ENCODE data around the gene NADK. TPM values are rescaled to one million over a fixed set of nuclear protein-coding genes. Genes with fewer than 3 reads are reported as not detected.
A peak's percentile ranks its signal among the peaks of the same experiment; 100 is the strongest.
"Not testable (repeated sequence)": the region's sequence is repeated elsewhere in the genome, so short reads cannot be mapped to it uniquely, and the experiment has no call there.

The NADK gene
- total and polyA plus RNA-seq, 2 donors = 28.0 to 57.9 TPM

- Histone ChIP-seq H3K4me1 (ENCODE audit: insufficient read depth) (no peaks in the 10 kb centered on the region), H3K36me3 (ENCODE audit: insufficient read depth) (peaks cover 6% of the 10 kb centered on the region), H3K27ac (ENCODE audit: low read depth) (no peak overlapping the region), H3K4me3 (ENCODE audit: low read depth, low read length) (no peak overlapping the region)
- no peak for DNase-seq (ENCODE audit: extremely low spot score)
- 95% methylated on average over 19 of the region's 19 CpGs for WGBS
Measured at GRCh38 chr1:1755426-1755825, 22.8 kb downstream of the NADK start.

- peaks cover 6% of the 10 kb centered on the region for H3K36me3 ChIP-seq (ENCODE audit: insufficient read depth)
- no peak for DNase-seq (ENCODE audit: extremely low spot score)
- H3K4me1 ChIP-seq (ENCODE audit: insufficient read depth) = no peaks in the 10 kb centered on the region
- no peak overlapping the region for H3K4me3 ChIP-seq (ENCODE audit: low read depth, low read length)
- H3K27ac ChIP-seq (ENCODE audit: low read depth) = no peak overlapping the region
- 92% methylated on average over 48 of the region's 49 CpGs for WGBS
Measured at GRCh38 chr1:1754051-1754815, 24.0 kb downstream of the NADK start.

GRCh38 chr1:1753607-1754005, 24.7 kb downstream of the NADK start:
- no peak overlapping the region for H3K4me3 ChIP-seq (ENCODE audit: low read depth, low read length)
- 91% methylated on average over 16 of the region's 16 CpGs for WGBS
- peaks cover 6% of the 10 kb centered on the region for H3K36me3 ChIP-seq (ENCODE audit: insufficient read depth)
- no peak for DNase-seq (ENCODE audit: extremely low spot score)
- H3K4me1 ChIP-seq (ENCODE audit: insufficient read depth) = no peaks in the 10 kb centered on the region
- no peak overlapping the region for H3K27ac ChIP-seq (ENCODE audit: low read depth)

- Histone ChIP-seq H3K4me1 (ENCODE audit: insufficient read depth) (no peaks in the 10 kb centered on the region), H3K27ac (ENCODE audit: low read depth) (no peak overlapping the region), H3K36me3 (ENCODE audit: insufficient read depth) (peaks cover 6% of the 10 kb centered on the region), H3K4me3 (ENCODE audit: low read depth, low read length) (no peak overlapping the region)
- WGBS = 81% methylated on average over 37 of the region's 37 CpGs
- no peak for DNase-seq (ENCODE audit: extremely low spot score)
Measured at GRCh38 chr1:1752636-1753606, 25.3 kb downstream of the NADK start.

GRCh38 chr1:1752190-1752589, 26.1 kb downstream of the NADK start:
- Histone ChIP-seq H3K36me3 (ENCODE audit: insufficient read depth) (peaks cover 6% of the 10 kb centered on the region), H3K4me1 (ENCODE audit: insufficient read depth) (no peaks in the 10 kb centered on the region), H3K27ac (ENCODE audit: low read depth) (no peak overlapping the region), H3K4me3 (ENCODE audit: low read depth, low read length) (no peak overlapping the region)
- WGBS = 88% methylated on average over 11 of the region's 11 CpGs
- no peak for DNase-seq (ENCODE audit: extremely low spot score)

- DNase-seq (ENCODE audit: extremely low spot score); H3K27ac ChIP-seq (ENCODE audit: low read depth); H3K4me1 ChIP-seq (ENCODE audit: insufficient read depth); H3K4me3 ChIP-seq (ENCODE audit: low read depth, low read length); H3K36me3 ChIP-seq (ENCODE audit: insufficient read depth): not testable (repeated sequence)
- WGBS = 86% methylated on average over 7 of the region's 9 CpGs
Measured at GRCh38 chr1:1749941-1750340, 28.3 kb downstream of the NADK start.

GRCh38 chr1:1748686-1749321, 29.5 kb downstream of the NADK start:
- H3K27ac ChIP-seq (ENCODE audit: low read depth) = no peak overlapping the region
- no peak for DNase-seq (ENCODE audit: extremely low spot score)
- peaks cover 2% of the 10 kb centered on the region for H3K36me3 ChIP-seq (ENCODE audit: insufficient read depth)
- no peak overlapping the region for H3K4me3 ChIP-seq (ENCODE audit: low read depth, low read length)
- H3K4me1 ChIP-seq (ENCODE audit: insufficient read depth) = no peaks in the 10 kb centered on the region
- WGBS = 75% methylated on average over 18 of the region's 18 CpGs

- no CpG with 5 or more reads among the region's 35 CpGs for WGBS
- not testable (repeated sequence) for H3K36me3 ChIP-seq (ENCODE audit: insufficient read depth); H3K4me3 ChIP-seq (ENCODE audit: low read depth, low read length); H3K4me1 ChIP-seq (ENCODE audit: insufficient read depth); DNase-seq (ENCODE audit: extremely low spot score)
- peak overlapping the region; percentile 50 for H3K27ac ChIP-seq (ENCODE audit: low read depth)
Measured at GRCh38 chr1:1746566-1746909, 31.7 kb downstream of the NADK start.

- H3K27ac ChIP-seq (ENCODE audit: low read depth) = peak overlapping the region; percentile 74
- H3K36me3 ChIP-seq (ENCODE audit: insufficient read depth); H3K4me1 ChIP-seq (ENCODE audit: insufficient read depth): not testable (repeated sequence)
- under 1% methylated on average over 63 of the region's 101 CpGs for WGBS
- DNase-seq (ENCODE audit: extremely low spot score) = peak; percentile 60
- peak overlapping the region; percentile 6 for H3K4me3 ChIP-seq (ENCODE audit: low read depth, low read length)
Measured at GRCh38 chr1:1745651-1746565, 32.4 kb downstream of the NADK start.

- not testable (repeated sequence) for H3K4me3 ChIP-seq (ENCODE audit: low read depth, low read length); H3K27ac ChIP-seq (ENCODE audit: low read depth); DNase-seq (ENCODE audit: extremely low spot score); H3K4me1 ChIP-seq (ENCODE audit: insufficient read depth); H3K36me3 ChIP-seq (ENCODE audit: insufficient read depth)
- 85% methylated on average over 11 of the region's 11 CpGs for WGBS
Measured at GRCh38 chr1:1742529-1742928, 35.7 kb downstream of the NADK start.

- not testable (repeated sequence) for H3K4me3 ChIP-seq (ENCODE audit: low read depth, low read length); H3K4me1 ChIP-seq (ENCODE audit: insufficient read depth); DNase-seq (ENCODE audit: extremely low spot score); H3K27ac ChIP-seq (ENCODE audit: low read depth); H3K36me3 ChIP-seq (ENCODE audit: insufficient read depth)
- 56% methylated on average over 11 of the region's 12 CpGs for WGBS
Measured at GRCh38 chr1:1741013-1741412, 37.3 kb downstream of the NADK start.

- 87% methylated on average over 11 of the region's 22 CpGs for WGBS
- not testable (repeated sequence) for H3K27ac ChIP-seq (ENCODE audit: low read depth); DNase-seq (ENCODE audit: extremely low spot score)
Measured at GRCh38 chr1:1738799-1739337, 39.4 kb downstream of the NADK start.

More at GRCh38 chr1:1738799-1739337, 39.4 kb downstream of the NADK start:
- H3K4me1 ChIP-seq (ENCODE audit: insufficient read depth); H3K36me3 ChIP-seq (ENCODE audit: insufficient read depth); H3K4me3 ChIP-seq (ENCODE audit: low read depth, low read length): not testable (repeated sequence)
